HepG2 (cell line): ENCODE data around the gene TRPT1. TPM values are rescaled to one million over a fixed set of nuclear protein-coding genes. Genes with fewer than 3 reads are reported as not detected.

Experiments used
- BHLHE40 ChIP-seq: IDR thresholded peaks from 2 replicates; pipeline ENCODE4 v1.6.1; 2011; ENCODE audit warnings: low read length, improper control_type of control experiment
- FOSL1 ChIP-seq: sonication (generic); formaldehyde crosslinking; IDR thresholded peaks from 2 replicates; pipeline ENCODE4 v1.9.0; 2021; ENCODE audit warnings: missing genetic modification reagents, borderline replicate concordance
- FOXA1 ChIP-seq, 2 experiments: fragments of 450-650 bp in 1 of 2; sonication (generic) in 1 of 2; formaldehyde crosslinking in 1 of 2; IDR thresholded peaks; 2 replicates each; pipeline versions ENCODE4 v1.4.0 to v1.6.1; 2016 to 2020; ENCODE audit warnings: missing genetic modification reagents in 1 of 2
- FOXA3 ChIP-seq: IDR thresholded peaks from 2 replicates; pipeline ENCODE4 v1.6.1; 2016; ENCODE audit warnings: missing genetic modification reagents, missing compliant biosample characterization
- HNF4G ChIP-seq, 2 experiments: sonication (generic) in 1 of 2; formaldehyde crosslinking in 1 of 2; IDR thresholded peaks; 2 replicates each; pipeline versions ENCODE4 v1.4.0 to v1.6.1; 2011 to 2020; ENCODE audit warnings: borderline replicate concordance in 2 of 2, low read depth in 2 of 2, mild to moderate bottlenecking in 2 of 2, low read length in 1 of 2, missing genetic modification reagents in 1 of 2, moderate library complexity in 1 of 2
- ISX ChIP-seq: sonication (generic); formaldehyde crosslinking; conservative IDR thresholded peaks from 2 replicates; pipeline ENCODE4 v1.5.0; 2020; ENCODE audit warnings: missing genetic modification reagents
- KLF12 ChIP-seq: sonication (generic); formaldehyde crosslinking; IDR thresholded peaks from 2 replicates; pipeline ENCODE4 v1.4.0; 2020; ENCODE audit warnings: missing genetic modification reagents, borderline replicate concordance
- PRMT3 ChIP-seq: sonication (generic); formaldehyde crosslinking; IDR thresholded peaks from 2 replicates; pipeline ENCODE4 v1.8.1; 2022; ENCODE audit warnings: low read depth, mild to moderate bottlenecking, moderate library complexity, missing genetic modification reagents, borderline replicate concordance
- SIN3B ChIP-seq: fragments of 150-350 bp; IDR thresholded peaks from 2 replicates; pipeline ENCODE4 v1.6.1; 2014; ENCODE audit warnings: low read length
- TBP ChIP-seq: sonication (generic); formaldehyde crosslinking; IDR thresholded peaks from 2 replicates; pipeline ENCODE4 v1.5.0; 2020; ENCODE audit warnings: missing genetic modification reagents
- THYN1 ChIP-seq: sonication (generic); formaldehyde crosslinking; IDR thresholded peaks from 2 replicates; pipeline ENCODE4 v1.8.1; 2023; ENCODE audit warnings: low read depth, mild to moderate bottlenecking, moderate library complexity, missing genetic modification reagents, borderline replicate concordance
- ZNF292 ChIP-seq: sonication (generic); formaldehyde crosslinking; IDR thresholded peaks from 2 replicates; pipeline ENCODE4 v1.8.1; 2022; ENCODE audit warnings: mild to moderate bottlenecking, low read depth, missing genetic modification reagents, borderline replicate concordance
- ZNF558 ChIP-seq: sonication (generic); formaldehyde crosslinking; IDR thresholded peaks from 2 replicates; pipeline ENCODE4 v1.9.0; 2022; ENCODE audit warnings: mild to moderate bottlenecking, missing genetic modification reagents, borderline replicate concordance
- ZNF644 ChIP-seq: IDR thresholded peaks from 2 replicates; pipeline ENCODE4 v1.6.1; 2016; ENCODE audit warnings: low read depth
- ZNF660 ChIP-seq: sonication (generic); formaldehyde crosslinking; IDR thresholded peaks from 2 replicates; pipeline ENCODE4 v1.5.1; 2020; ENCODE audit warnings: mild to moderate bottlenecking, low read depth, missing genetic modification reagents, borderline replicate concordance
- ZNF777 ChIP-seq: sonication (generic); formaldehyde crosslinking; IDR thresholded peaks from 2 replicates; pipeline ENCODE4 v1.4.0; 2020; ENCODE audit warnings: missing genetic modification reagents
- ZNF83 ChIP-seq: sonication (generic); formaldehyde crosslinking; IDR thresholded peaks from 2 replicates; pipeline ENCODE4 v1.4.0; 2020; ENCODE audit warnings: missing genetic modification reagents, mild to moderate bottlenecking, borderline replicate concordance
- ZNF878 ChIP-seq: sonication (generic); formaldehyde crosslinking; IDR thresholded peaks from 2 replicates; pipeline ENCODE4 v1.8.1; 2023; ENCODE audit warnings: mild to moderate bottlenecking, missing genetic modification reagents, moderate library complexity
- polyA plus RNA-seq, 8 experiments: library from polyadenylated mRNA; depleted of rRNA in 3 of 8; stranded (reverse) in 7 of 8; unstranded in 1 of 8; fragments of >200 nt; fragmentation: Illumina TruSeq in 4 of 8; extraction: Trizol in 4 of 8; gene quantifications; 2 replicates each; pipeline versions ENCODE4 v1.2.1 to v1.2.3, GENCODE V29; 2011 to 2016; ENCODE audit warnings: low read depth in 4 of 8, missing spikeins in 1 of 8, mixed read lengths in 1 of 8; ENCODE audit not compliant: insufficient read depth in 1 of 8
- total RNA-seq, 5 experiments: library from RNA; depleted of rRNA; stranded (reverse); fragments of >200 nt; fragmentation: Illumina TruSeq; extraction: Trizol; gene quantifications; 2 replicates each; pipeline ENCODE4 v1.2.3, GENCODE V29; 2016; ENCODE audit warnings: low read depth in 1 of 5
- TF ChIP-seq, protein P1 (sequence below): IDR thresholded peaks from 2 replicates; pipeline ENCODE4 v1.4.0; 2020; ENCODE audit warnings: mild to moderate bottlenecking, missing genetic modification reagents
- TF ChIP-seq, protein P2 (sequence below): sonication (generic); formaldehyde crosslinking; IDR thresholded peaks from 2 replicates; pipeline ENCODE4 v1.5.0; 2020; ENCODE audit warnings: missing genetic modification reagents
- TF ChIP-seq, protein P3 (sequence below): sonication (generic); formaldehyde crosslinking; IDR thresholded peaks from 2 replicates; pipeline ENCODE4 v1.9.0; 2022; ENCODE audit warnings: low read depth, missing genetic modification reagents
- TF ChIP-seq, protein P4 (sequence below): IDR thresholded peaks from 2 replicates; pipeline ENCODE4 v1.6.1; 2018; ENCODE audit warnings: missing genetic modification reagents, mild to moderate bottlenecking, missing compliant biosample characterization

TRPT1 gene
- total and polyA plus RNA-seq, 2 of the 13 experiments (the other 11 are each of a cell fraction or from before 2014, with no cell fraction given), result 24.8 to 40.7 TPM

DNA sequence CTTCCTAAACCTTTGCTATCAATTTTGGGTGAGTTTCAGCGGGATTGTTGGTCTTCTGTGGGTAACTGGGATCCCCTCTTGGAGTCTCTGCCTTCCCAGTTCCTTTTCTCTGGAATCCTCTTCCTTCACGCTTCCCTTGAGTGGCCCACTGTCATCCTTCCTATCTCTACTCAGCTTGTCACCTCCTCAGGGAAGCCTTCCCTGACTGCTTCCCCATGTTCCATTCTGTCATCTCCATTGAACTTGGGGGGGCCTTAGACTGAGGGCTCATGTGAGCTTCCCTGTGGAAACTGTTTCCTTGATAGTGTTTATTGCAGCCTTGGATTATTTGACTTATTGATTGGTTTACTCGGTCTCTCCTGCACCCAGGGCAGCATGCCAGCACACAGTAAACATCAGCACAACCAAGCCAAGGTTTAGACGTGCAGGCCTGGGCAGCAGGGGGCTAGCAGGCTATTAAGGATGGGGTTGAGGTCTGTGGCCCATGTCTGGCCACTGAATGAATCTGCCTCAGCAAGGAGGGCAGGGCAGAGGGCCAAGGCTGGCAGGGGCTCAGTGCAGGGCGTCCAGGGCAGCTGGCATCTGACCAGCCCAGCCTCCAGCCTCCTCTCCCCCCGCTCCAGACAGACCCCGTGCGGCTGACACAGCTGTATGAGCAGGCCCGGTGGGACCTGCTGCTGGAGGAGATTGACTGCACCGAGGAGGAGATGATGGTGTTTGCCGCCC, 7.2 kb downstream of the TRPT1 start (continued):
- TF ChIP-seq, protein P1, sequence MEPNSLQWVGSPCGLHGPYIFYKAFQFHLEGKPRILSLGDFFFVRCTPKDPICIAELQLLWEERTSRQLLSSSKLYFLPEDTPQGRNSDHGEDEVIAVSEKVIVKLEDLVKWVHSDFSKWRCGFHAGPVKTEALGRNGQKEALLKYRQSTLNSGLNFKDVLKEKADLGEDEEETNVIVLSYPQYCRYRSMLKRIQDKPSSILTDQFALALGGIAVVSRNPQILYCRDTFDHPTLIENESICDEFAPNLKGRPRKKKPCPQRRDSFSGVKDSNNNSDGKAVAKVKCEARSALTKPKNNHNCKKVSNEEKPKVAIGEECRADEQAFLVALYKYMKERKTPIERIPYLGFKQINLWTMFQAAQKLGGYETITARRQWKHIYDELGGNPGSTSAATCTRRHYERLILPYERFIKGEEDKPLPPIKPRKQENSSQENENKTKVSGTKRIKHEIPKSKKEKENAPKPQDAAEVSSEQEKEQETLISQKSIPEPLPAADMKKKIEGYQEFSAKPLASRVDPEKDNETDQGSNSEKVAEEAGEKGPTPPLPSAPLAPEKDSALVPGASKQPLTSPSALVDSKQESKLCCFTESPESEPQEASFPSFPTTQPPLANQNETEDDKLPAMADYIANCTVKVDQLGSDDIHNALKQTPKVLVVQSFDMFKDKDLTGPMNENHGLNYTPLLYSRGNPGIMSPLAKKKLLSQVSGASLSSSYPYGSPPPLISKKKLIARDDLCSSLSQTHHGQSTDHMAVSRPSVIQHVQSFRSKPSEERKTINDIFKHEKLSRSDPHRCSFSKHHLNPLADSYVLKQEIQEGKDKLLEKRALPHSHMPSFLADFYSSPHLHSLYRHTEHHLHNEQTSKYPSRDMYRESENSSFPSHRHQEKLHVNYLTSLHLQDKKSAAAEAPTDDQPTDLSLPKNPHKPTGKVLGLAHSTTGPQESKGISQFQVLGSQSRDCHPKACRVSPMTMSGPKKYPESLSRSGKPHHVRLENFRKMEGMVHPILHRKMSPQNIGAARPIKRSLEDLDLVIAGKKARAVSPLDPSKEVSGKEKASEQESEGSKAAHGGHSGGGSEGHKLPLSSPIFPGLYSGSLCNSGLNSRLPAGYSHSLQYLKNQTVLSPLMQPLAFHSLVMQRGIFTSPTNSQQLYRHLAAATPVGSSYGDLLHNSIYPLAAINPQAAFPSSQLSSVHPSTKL (CRISPR knock-in tag), result 0 out of 2 replicates have a peak, but pooled peaks have one; percentile 17
- TF ChIP-seq FOXA3 (peak; percentile 79), FOXA1 (IDR thresholded peaks at IDR 0.05) (no peak), FOXA1 (CRISPR knock-in tag; IDR thresholded peaks at IDR 0.05) (peak; percentile 52), PRMT3 (CRISPR knock-in tag) (no peak), FOSL1 (CRISPR knock-in tag) (no peak), ZNF777 (no peak), THYN1 (CRISPR knock-in tag) (no peak), KLF12 (CRISPR knock-in tag) (no peak), ZNF292 (CRISPR knock-in tag) (no peak), ZNF644 (CRISPR knock-in tag) (no peak), TBP (no peak), ZNF83 (CRISPR knock-in tag) (no peak), ISX (CRISPR knock-in tag) (no peak), ZNF558 (CRISPR knock-in tag) (no peak), HNF4G (IDR thresholded peaks at IDR 0.05; ENCODE audit: borderline replicate concordance, low read depth, low read length) (no peak), HNF4G (CRISPR knock-in tag; IDR thresholded peaks at IDR 0.05; ENCODE audit: borderline replicate concordance, low read depth) (no peak), ZNF660 (CRISPR knock-in tag) (no peak), ZNF878 (CRISPR knock-in tag) (no peak), SIN3B (no peak), BHLHE40 (no peak)
- TF ChIP-seq, protein P2, sequence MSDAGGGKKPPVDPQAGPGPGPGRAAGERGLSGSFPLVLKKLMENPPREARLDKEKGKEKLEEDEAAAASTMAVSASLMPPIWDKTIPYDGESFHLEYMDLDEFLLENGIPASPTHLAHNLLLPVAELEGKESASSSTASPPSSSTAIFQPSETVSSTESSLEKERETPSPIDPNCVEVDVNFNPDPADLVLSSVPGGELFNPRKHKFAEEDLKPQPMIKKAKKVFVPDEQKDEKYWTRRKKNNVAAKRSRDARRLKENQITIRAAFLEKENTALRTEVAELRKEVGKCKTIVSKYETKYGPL (CRISPR knock-in tag), result no peak
- TF ChIP-seq, protein P3, sequence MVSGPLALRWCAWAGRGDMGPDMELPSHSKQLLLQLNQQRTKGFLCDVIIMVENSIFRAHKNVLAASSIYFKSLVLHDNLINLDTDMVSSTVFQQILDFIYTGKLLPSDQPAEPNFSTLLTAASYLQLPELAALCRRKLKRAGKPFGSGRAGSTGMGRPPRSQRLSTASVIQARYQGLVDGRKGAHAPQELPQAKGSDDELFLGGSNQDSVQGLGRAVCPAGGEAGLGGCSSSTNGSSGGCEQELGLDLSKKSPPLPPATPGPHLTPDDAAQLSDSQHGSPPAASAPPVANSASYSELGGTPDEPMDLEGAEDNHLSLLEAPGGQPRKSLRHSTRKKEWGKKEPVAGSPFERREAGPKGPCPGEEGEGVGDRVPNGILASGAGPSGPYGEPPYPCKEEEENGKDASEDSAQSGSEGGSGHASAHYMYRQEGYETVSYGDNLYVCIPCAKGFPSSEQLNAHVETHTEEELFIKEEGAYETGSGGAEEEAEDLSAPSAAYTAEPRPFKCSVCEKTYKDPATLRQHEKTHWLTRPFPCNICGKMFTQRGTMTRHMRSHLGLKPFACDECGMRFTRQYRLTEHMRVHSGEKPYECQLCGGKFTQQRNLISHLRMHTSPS (CRISPR knock-in tag), result peak; percentile 92
- TF ChIP-seq, protein P4, sequence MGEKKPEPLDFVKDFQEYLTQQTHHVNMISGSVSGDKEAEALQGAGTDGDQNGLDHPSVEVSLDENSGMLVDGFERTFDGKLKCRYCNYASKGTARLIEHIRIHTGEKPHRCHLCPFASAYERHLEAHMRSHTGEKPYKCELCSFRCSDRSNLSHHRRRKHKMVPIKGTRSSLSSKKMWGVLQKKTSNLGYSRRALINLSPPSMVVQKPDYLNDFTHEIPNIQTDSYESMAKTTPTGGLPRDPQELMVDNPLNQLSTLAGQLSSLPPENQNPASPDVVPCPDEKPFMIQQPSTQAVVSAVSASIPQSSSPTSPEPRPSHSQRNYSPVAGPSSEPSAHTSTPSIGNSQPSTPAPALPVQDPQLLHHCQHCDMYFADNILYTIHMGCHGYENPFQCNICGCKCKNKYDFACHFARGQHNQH (CRISPR knock-in tag), result 0 out of 2 replicates have a peak, but pooled peaks have one; percentile 31
